A673 (cell line): ENCODE data around the gene RIPOR2. TPM values are rescaled to one million over a fixed set of nuclear protein-coding genes. Genes with fewer than 3 reads are reported as not detected.

ENCODE experiments used
- BruUV-seq: library from RNA; stranded (reverse); fragments of 400-500 nt; replicated peaks from 2 replicates; lab custom pipeline; 2021; lab: Mats Ljungman, UMichigan
- CTCF ChIA-PET: fragments of 300-600 bp; sonication (Branson Sonifier 250); formaldehyde crosslinking; loops from one replicate; lab custom pipeline; 2022; ENCODE audit warnings: antibody characterized with exemption; lab: Charles Lee
- POLR2A ChIA-PET: fragments of 300-600 bp; sonication (Branson Sonifier 250); formaldehyde crosslinking; loops from one replicate; lab custom pipeline; 2022; ENCODE audit warnings: antibody characterized with exemption; ENCODE audit not compliant: low non-redundant PET; lab: Charles Lee
- DNase-seq: peaks from one replicate; pipeline ENCODE4 v3.0.0-alpha.2; 2015; ENCODE audit warnings: low spot score
- H3K27ac ChIP-seq: fragments of 200-600 bp; sonication (generic); 2 replicates; pipeline ENCODE4 v1.5.1; 2016; ENCODE audit warnings: mixed run types, low read depth, mild to moderate bottlenecking, mixed read lengths, antibody characterized with exemption, low read length; ENCODE audit not compliant: poor library complexity, severe bottlenecking
- H3K27me3 ChIP-seq: fragments of 200-600 bp; sonication (generic); replicated peaks from 2 replicates; pipeline ENCODE4 v1.6.1; 2017; ENCODE audit warnings: mixed run types, low read depth, mild to moderate bottlenecking, mixed read lengths, antibody characterized with exemption, low read length; ENCODE audit not compliant: insufficient read depth, poor library complexity
- H3K36me3 ChIP-seq: fragments of 200-600 bp; sonication (generic); 2 replicates; pipeline ENCODE4 v1.6.1; 2016; ENCODE audit warnings: mixed run types, mild to moderate bottlenecking, mixed read lengths, antibody characterized with exemption, low read length; ENCODE audit not compliant: insufficient read depth, poor library complexity, severe bottlenecking
- H3K4me1 ChIP-seq: fragments of 200-600 bp; sonication (generic); 2 replicates; pipeline ENCODE4 v1.6.1; 2017; ENCODE audit warnings: mixed run types, mild to moderate bottlenecking, mixed read lengths, antibody characterized with exemption, low read length; ENCODE audit not compliant: insufficient read depth, poor library complexity, severe bottlenecking
- H3K4me3 ChIP-seq: fragments of 200-600 bp; sonication (generic); 2 replicates; pipeline ENCODE4 v1.5.1; 2016; ENCODE audit warnings: low read depth, mixed run types, mild to moderate bottlenecking, mixed read lengths, low read length; ENCODE audit not compliant: poor library complexity, severe bottlenecking
- H3K9me3 ChIP-seq: fragments of 200-600 bp; sonication (generic); 2 replicates; pipeline ENCODE4 v1.6.1; 2016; ENCODE audit warnings: mixed run types, low read depth, mild to moderate bottlenecking, mixed read lengths, antibody characterized with exemption, low read length; ENCODE audit not compliant: poor library complexity, severe bottlenecking
- CTCF ChIP-seq: fragments of 300-800, 200-600 bp; sonication (generic); conservative IDR thresholded peaks from 2 replicates; pipeline ENCODE4 v1.5.1; 2017; ENCODE audit warnings: low read depth, mild to moderate bottlenecking, antibody characterized with exemption, low read length, moderate library complexity, mixed read lengths
- EZH2 ChIP-seq: fragments of 200-600 bp; sonication (generic); IDR thresholded peaks from 2 replicates; pipeline ENCODE4 v1.6.1; 2017; ENCODE audit warnings: borderline replicate concordance, low read depth, mild to moderate bottlenecking, mixed read lengths, antibody characterized with exemption, low read length; ENCODE audit not compliant: poor library complexity, severe bottlenecking
- intact Hi-C: fragments of 100-400 bp; cut with micrococcal nuclease; formaldehyde crosslinking; loops from one replicate; pipeline ENCODE4 v1.10.0; 2022; ENCODE audit not compliant: unreplicated experiment
- total RNA-seq: library from RNA; stranded (reverse); gene quantifications from 2 replicates; pipeline ENCODE4 v1.2.3, GENCODE V29; 2021

Gene RIPOR2
- total RNA-seq, 1 experiment from 2014 or later = 0.17 TPM

GRCh38 chr6:24926192-24926591, 9.6 kb downstream of the RIPOR2 start:
- Histone ChIP-seq H3K27ac (no peak overlapping the region), H3K4me3 (no peak overlapping the region), H3K27me3 (no peaks in the 10 kb centered on the region), H3K4me1 (no peaks in the 10 kb centered on the region), H3K36me3 (no peaks in the 10 kb centered on the region), H3K9me3 (no peaks in the 10 kb centered on the region)
- BruUV-seq = no TSS peak
- intact Hi-C loops = no loop called here
- DNase-seq = no peak
- POLR2A ChIA-PET = no interaction called here
- CTCF ChIA-PET = no interaction called here
- no peak for TF ChIP-seq EZH2
- TF ChIP-seq CTCF = no peak

GRCh38 chr6:24925661-24926060, 10.1 kb downstream of the RIPOR2 start:
- POLR2A ChIA-PET = no interaction called here
- Histone ChIP-seq H3K27ac (no peak overlapping the region), H3K27me3 (no peaks in the 10 kb centered on the region), H3K9me3 (no peaks in the 10 kb centered on the region), H3K4me1 (no peaks in the 10 kb centered on the region), H3K4me3 (no peak overlapping the region), H3K36me3 (no peaks in the 10 kb centered on the region)
- BruUV-seq = no TSS peak
- intact Hi-C loops = no loop called here
- TF ChIP-seq EZH2 (no peak), CTCF (no peak)
- no peak for DNase-seq
- CTCF ChIA-PET = interaction anchor here (0.7 kb wide), 1 partner anchor 202 kb away, joined by 3 read pairs; no protein-coding TSS in a partner anchor

- no peaks in the 10 kb centered on the region for H3K9me3 ChIP-seq
- no peak for DNase-seq
- no peaks in the 10 kb centered on the region for H3K36me3 ChIP-seq
- H3K27ac ChIP-seq = no peak overlapping the region
- intact Hi-C loops = no loop called here
- POLR2A ChIA-PET = no interaction called here
- no TSS peak for BruUV-seq
- H3K4me3 ChIP-seq = no peak overlapping the region
- no peaks in the 10 kb centered on the region for H3K27me3 ChIP-seq
- H3K4me1 ChIP-seq = no peaks in the 10 kb centered on the region
- TF ChIP-seq EZH2 = no peak
- TF ChIP-seq CTCF = no peak
- CTCF ChIA-PET = interaction anchor here (0.7 kb wide), 1 partner anchor 203 kb away, joined by 3 read pairs; no protein-coding TSS in a partner anchor
These were observed 11.0 kb downstream of the RIPOR2 start for GRCh38 chr6:24924580-24925356.
